ENCODE measurements around the gene ORM2.
"Not testable (repeated sequence)": the region's sequence is repeated elsewhere in the genome, so short reads cannot be mapped to it uniquely, and the experiment has no call there.

Gene ORM2

DNA sequence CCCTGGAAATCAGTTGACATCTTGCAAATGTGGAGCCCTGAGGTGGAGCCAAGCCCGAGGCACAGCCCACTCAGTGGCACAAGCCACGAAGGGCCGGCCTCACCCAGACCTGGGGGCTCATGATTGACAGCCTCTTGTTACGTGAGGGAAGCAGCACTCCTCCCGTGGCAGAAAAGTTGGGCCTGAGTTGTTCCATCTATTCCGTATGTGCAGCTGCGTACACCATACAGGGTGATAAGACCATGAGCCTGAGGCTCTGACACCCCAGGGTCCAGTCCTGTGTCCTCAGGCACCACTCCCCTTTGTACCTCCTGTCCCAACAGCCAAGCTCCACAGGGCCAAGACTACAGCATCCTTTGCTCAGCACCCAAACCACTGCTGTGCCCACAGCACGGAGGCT is 1.9 kb upstream of the ORM2 start:
- no peak overlapping the region for H3K4me3 ChIP-seq (ENCODE audit: low read length)
- no peak for TF ChIP-seq ZNF274 (IDR thresholded peaks at IDR 0.05; ENCODE audit: low read depth, low read length)

DNA sequence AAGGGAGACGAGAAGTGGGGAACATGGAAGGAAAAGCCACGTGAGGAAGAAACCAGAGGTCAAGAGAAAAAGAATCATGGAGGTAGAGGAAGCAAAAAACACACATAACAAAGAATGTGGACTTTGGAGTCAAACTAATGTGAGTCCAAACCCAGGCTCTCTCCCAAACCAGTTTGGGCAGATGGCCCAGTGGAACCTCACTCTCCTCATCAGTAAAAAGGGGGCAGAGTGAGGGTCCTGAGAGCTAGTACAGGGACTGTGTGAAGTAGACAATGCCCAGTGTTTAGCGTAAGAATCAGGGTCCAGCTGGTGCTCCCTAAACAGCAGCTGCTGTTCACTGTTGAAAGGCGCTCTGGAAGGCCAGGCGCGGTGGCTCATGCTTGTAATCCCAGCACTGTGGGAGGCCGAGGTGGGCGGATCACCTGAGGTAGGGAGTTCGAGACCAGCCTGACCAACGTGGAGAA is 1.3 kb upstream of the ORM2 start:
- not testable (repeated sequence) for H3K4me3 ChIP-seq (ENCODE audit: low read length)

DNA sequence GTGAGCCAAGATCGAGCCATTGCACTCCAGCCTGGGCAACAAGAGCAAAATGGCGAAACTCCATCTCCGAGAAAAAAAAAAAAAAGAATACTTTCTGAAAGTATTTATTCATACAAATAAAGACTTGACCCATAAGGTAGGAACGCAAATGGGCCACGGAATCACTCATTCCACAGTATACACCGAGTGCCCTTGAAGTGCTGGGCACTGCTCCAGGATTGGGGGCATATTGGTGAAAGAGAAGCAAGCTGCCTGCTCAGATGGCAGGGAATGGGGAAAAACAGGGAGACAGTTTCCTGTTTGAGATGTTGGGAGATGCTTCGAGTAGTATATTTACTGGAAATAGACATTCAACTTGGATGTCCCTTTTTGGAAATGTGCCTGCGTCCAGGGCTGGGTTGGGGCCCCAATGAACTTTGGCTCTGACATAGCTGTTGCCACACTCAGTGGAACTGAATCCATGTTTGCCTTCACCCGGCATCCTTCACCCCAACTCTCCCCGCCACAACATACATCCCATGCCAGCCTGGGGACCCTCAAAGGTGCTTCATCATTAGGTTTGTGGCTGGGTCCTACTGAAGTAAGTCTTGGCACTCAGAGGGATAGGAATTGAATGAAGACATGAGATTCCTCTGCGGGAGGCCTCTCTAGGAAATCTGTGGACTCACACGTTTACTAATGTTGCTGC is 588 bp upstream of the ORM2 start:
- H3K4me3 ChIP-seq (ENCODE audit: low read length), result not testable (repeated sequence)

DNA sequence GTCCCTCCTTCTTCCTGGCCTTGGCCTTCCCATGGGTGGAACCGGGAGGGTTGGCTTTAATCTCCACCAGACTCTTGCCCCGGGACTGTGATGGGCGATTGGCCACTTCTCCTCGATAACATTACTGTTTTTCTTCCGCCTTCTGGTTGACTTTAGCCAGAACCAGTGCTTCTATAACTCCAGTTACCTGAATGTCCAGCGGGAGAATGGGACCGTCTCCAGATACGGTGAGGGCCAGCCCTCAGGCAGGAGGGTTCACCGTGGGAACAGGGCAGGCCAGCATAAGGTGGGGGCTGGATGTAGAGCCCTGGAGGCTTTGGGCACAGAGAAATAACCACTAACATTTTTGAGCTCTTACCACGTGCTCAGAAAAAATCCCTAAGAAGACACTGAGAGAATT is 967 bp downstream of the ORM2 start:
- TF ChIP-seq ZNF274 (IDR thresholded peaks at IDR 0.05; ENCODE audit: low read depth, low read length), result no peak
- no peak overlapping the region for H3K4me3 ChIP-seq (ENCODE audit: low read length)

- not testable (repeated sequence) for H3K4me3 ChIP-seq (ENCODE audit: low read length)
Measured at GRCh38 chr9:114331229-114332195, 1.8 kb downstream of the ORM2 start.

- not testable (repeated sequence) for H3K4me3 ChIP-seq (ENCODE audit: low read length)
Measured at GRCh38 chr9:114332474-114333040, 2.9 kb downstream of the ORM2 start.

DNA sequence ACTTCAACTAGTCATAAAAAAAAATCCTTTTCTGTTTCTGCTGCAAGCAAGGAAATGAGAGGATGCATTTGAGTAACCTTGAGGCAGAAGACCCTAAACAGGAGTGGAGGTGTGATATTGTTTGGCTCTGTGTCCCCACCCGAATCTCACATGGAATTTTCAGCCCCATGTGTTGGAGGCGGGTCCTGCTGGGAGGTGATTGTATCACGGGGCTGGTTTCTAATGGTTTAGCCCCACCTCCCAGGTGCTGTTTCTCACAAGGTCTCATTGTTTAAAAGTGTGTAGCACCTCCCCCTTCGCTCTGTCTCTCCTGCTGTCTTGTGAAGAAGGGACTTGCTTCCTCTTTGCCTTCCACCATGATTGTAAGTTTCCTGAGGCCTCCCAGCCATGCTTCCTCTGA is 4.0 kb downstream of the ORM2 start:
- H3K4me3 ChIP-seq (ENCODE audit: low read length), result not testable (repeated sequence)

DNA sequence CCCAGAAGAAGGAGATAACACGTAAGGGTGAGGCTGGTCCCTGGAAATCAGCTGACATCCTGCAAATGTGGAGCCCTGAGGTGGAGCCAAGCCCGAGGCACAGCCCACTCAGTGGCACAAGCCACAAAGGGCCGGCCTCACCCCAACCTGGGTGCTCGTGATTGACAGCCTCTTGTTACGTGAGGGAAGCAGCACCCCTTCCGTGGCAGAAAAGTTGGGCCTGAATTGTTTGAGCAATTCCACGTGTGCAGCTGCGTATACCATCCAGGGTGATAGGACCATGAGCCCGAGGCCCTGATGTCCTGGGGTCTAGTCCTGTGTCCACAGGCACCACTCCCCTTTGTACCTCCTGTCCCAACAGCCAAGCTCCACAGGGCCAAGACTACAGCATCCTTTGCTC is 4.8 kb downstream of the ORM2 start:
- TF ChIP-seq ZNF274 (IDR thresholded peaks at IDR 0.05; ENCODE audit: low read depth, low read length), result no peak
- no peak overlapping the region for H3K4me3 ChIP-seq (ENCODE audit: low read length)

GRCh38 chr9:114335745-114336144 is 6.1 kb downstream of the ORM2 start:
- TF ChIP-seq ZNF274 (IDR thresholded peaks at IDR 0.05; ENCODE audit: low read depth, low read length), result no peak
- no peak overlapping the region for H3K4me3 ChIP-seq (ENCODE audit: low read length)

- no peak for TF ChIP-seq ZNF274 (IDR thresholded peaks at IDR 0.05; ENCODE audit: low read depth, low read length)
- H3K4me3 ChIP-seq (ENCODE audit: low read length), result no peak overlapping the region
Measured at GRCh38 chr9:114336157-114336556, 6.5 kb downstream of the ORM2 start.

DNA sequence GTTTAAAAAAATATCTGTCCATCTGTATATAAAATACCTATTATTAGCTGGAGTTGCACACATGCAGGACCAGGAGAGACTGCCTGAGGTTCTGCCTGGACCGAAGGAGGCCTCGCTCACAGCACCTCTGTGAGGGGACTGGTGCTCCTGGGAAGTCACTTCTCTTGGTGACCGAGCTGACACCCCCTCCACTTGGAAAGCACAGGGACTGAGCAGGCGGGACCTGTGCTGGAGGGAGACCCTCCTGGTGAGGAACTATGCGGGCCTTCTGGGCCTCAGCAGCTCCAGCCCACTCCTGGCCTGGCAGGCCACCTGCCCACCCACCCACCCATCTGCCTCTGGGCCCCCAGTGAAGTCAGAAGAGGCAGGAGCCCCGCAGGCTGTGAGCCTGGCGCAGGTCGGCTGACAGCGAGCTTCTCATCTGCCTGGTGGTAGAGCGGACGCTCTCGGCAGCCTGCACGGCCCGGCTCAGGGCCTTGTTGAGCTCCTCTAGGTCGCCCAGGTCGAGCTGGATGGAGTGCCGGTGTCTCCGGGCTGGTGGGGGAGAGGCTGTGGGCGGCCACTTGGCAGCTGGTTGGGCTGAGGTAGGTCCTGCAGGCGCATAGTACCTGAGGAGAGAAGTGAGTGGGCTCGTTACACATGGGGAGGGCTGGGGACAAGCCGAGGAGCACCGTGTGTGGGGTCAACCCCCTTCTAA is 7.2 kb downstream of the ORM2 start:
- no peak overlapping the region for H3K4me3 ChIP-seq (ENCODE audit: low read length)
- no peak for TF ChIP-seq ZNF274 (IDR thresholded peaks at IDR 0.05; ENCODE audit: low read depth, low read length)

DNA sequence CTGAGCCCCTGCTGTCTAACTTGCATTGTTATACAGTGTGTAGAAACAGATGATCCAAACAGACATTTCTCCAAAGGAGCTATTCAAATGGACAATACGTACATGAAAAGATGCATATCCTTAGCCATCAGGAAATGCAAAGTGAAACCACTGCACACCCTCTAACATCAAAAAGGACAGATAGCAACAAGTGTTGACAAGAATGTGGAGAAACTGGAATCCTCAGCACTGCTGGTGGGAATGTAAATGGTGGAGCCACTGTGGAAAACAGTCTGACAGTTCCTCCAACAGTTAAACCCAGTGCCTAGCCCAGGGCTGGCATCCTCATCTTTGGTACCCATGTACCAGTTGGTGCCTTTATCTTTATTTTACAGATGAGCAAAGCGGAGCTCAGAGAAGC is 8.5 kb downstream of the ORM2 start:
- no peak overlapping the region for H3K4me3 ChIP-seq (ENCODE audit: low read length)
- TF ChIP-seq ZNF274 (IDR thresholded peaks at IDR 0.05; ENCODE audit: low read depth, low read length), result no peak

DNA sequence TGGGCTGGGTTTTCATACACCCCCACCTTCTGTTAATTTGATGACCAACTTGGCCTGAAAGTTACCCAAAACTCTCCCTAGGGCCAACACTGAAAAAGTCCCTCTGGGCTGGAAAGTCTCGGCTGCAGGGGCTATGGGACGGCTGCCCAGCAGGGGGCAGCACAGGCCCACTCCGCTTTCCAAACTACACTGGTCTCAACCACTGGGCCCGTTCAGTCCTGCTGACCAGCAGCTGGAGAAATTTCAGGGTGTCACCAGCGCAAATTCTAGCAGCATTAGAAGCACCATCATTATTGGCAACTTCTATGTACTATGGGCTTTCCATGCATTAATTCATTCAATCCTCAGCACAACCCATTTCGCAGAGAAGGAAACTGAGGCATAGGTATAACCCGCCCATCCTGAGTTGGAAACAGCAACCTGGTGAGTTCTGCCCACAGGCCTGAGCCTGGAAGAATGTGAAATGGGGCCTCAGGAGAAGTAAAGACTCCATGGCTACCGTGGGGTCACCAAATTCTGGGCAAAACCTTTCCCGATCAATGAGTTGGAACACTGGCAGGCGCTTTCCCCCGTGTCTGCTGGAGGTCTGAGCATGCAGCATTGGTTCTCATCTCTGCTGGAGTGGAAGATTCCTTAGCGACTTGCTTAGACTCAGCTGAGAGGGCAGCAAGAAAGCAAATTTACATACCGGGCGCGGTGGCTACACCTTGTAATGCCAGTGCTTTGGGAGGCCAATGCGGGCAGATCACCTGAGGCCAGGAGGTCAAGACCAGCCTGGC is 9.7 kb downstream of the ORM2 start:
- no peak overlapping the region for H3K4me3 ChIP-seq (ENCODE audit: low read length)
- TF ChIP-seq ZNF274 (IDR thresholded peaks at IDR 0.05; ENCODE audit: low read depth, low read length), result no peak
